DOHH2 (cell line): ENCODE measurements around the gene CERS6.

Source experiments
- CTCF ChIP-seq: fragments of 200-600 bp; sonication (generic); IDR thresholded peaks from one replicate; pipeline ENCODE4 v1.5.1; 2014; ENCODE audit warnings: antibody characterized with exemption, mild to moderate bottlenecking, low read depth, low read length; ENCODE audit not compliant: poor library complexity, severe bottlenecking
- EZH2phosphoT487 ChIP-seq: fragments of 200-600 bp; sonication (generic); IDR thresholded peaks from 2 replicates; pipeline ENCODE4 v1.6.1; 2017; ENCODE audit warnings: borderline replicate concordance, mild to moderate bottlenecking, antibody characterized with exemption, low read length, moderate library complexity, mixed read lengths

- TF ChIP-seq CTCF (no peak), EZH2phosphoT487 (no peak)
Observed at GRCh38 chr2:168466834-168467565, 10.9 kb downstream of the CERS6 start.
